Activated B cell treated with CpG ODN at 0.5 μM for 24 hours (primary cell): Measurements from ENCODE around the gene SIPA1. TPM values are rescaled to one million over a fixed set of nuclear protein-coding genes. Genes with fewer than 3 reads are reported as not detected.

Experiments used
- ATAC-seq: fragments of 200-7000 bp; cut with Tn5 transposase; one replicate; pipeline ENCODE4 v1.10.0; 2021; ENCODE audit warnings: low read depth, mild to moderate bottlenecking, moderate library complexity
- CTCF ChIA-PET: fragments of 350-600 bp; sonication (Branson Sonifier 250); formaldehyde crosslinking; loops from one replicate; lab custom pipeline; 2021; ENCODE audit warnings: antibody characterized with exemption; lab: Charles Lee
- POLR2A ChIA-PET: fragments of 350-600 bp; sonication (Branson Sonifier 250); formaldehyde crosslinking; loops from one replicate; lab custom pipeline; 2021; ENCODE audit warnings: antibody characterized with exemption; lab: Charles Lee
- DNase-seq: peaks from one replicate; pipeline ENCODE4 v3.0.0; 2022
- H3K27ac Mint-ChIP-seq: one replicate; pipeline ENCODE4 v1.8.0; 2020; ENCODE audit warnings: mixed read lengths
- H3K27me3 Mint-ChIP-seq: one replicate; pipeline ENCODE4 v1.8.0; 2021; ENCODE audit warnings: mixed read lengths
- H3K36me3 Mint-ChIP-seq: one replicate; pipeline ENCODE4 v1.8.0; 2021; ENCODE audit warnings: low read depth, mixed read lengths
- H3K4me1 Mint-ChIP-seq: one replicate; pipeline ENCODE4 v1.8.0; 2021; ENCODE audit warnings: mixed read lengths
- H3K4me3 Mint-ChIP-seq: one replicate; pipeline ENCODE4 v1.8.0; 2020; ENCODE audit warnings: mild to moderate bottlenecking, mixed read lengths
- H3K9me3 Mint-ChIP-seq: one replicate; pipeline ENCODE4 v1.8.0; 2020; ENCODE audit warnings: mixed read lengths
- CTCF ChIP-seq: fragments of 200-600 bp; IDR thresholded peaks from one replicate; pipeline ENCODE4 v1.8.0; 2022; ENCODE audit warnings: antibody characterized with exemption, mild to moderate bottlenecking
- intact Hi-C: fragments of 100-400 bp; cut with micrococcal nuclease; formaldehyde crosslinking; loops from one replicate; pipeline ENCODE4 v1.15.1; 2024
- total RNA-seq: library from RNA; stranded (reverse); gene quantifications from 2 replicates; pipeline ENCODE4 v1.2.3, GENCODE V29; 2022

Gene SIPA1
- total RNA-seq, 1 donor from 2014 or later, result 252 TPM

- Mint-ChIP-seq H3K36me3 (peaks cover 30% of the 10 kb centered on the region), H3K9me3 (no peaks in the 10 kb centered on the region), H3K27ac (peak within 1 kb of the TSS; percentile 7), H3K4me3 (no peak within 1 kb of the TSS), H3K27me3 (no peaks in the 10 kb centered on the region), H3K4me1 (peaks cover 14% of the 10 kb centered on the region)
- CTCF ChIA-PET, result interaction anchor here (1.3 to 3.7 kb wide), 2 partner anchors 24 to 55 kb away, joined by 3 to 48 read pairs; partner anchors contain the start of genes FAM89B and ZNRD2
- POLR2A ChIA-PET, result interaction anchor here (0.6 to 11.1 kb wide), 7 partner anchors 8 to 303 kb away, joined by 3 to 239 read pairs (median 6); partner anchors contain the start of gene EHBP1L1
- intact Hi-C loops, result no loop called here
- DNase-seq, result no peak
- no peak for ATAC-seq
- TF ChIP-seq CTCF, result no peak
Observed at GRCh38 chr11:65595543-65596281, 42.2 kb upstream of the SIPA1 start, which contains the start of gene KCNK7. Gene KCNK7 (minus strand): TSS chr11:65595800. CDS start chr11:65595772, 28 bp downstream.

- POLR2A ChIA-PET, result interaction anchor here (0.8 to 2.0 kb wide), 4 partner anchors 9 to 56 kb away, joined by 3 to 6 read pairs (median 6); no protein-coding TSS in a partner anchor
- CTCF ChIA-PET, result no interaction called here
- Mint-ChIP-seq H3K27ac (no peak overlapping the region), H3K4me3 (no peak overlapping the region), H3K4me1 (peaks cover 15% of the 10 kb centered on the region), H3K9me3 (no peaks in the 10 kb centered on the region), H3K36me3 (peaks cover 33% of the 10 kb centered on the region), H3K27me3 (no peaks in the 10 kb centered on the region)
- DNase-seq, result no peak
- intact Hi-C loops, result no loop called here
- no peak for ATAC-seq
- no peak for TF ChIP-seq CTCF
Observed at GRCh38 chr11:65596520-65596919, 41.4 kb upstream of the SIPA1 start.

- Mint-ChIP-seq H3K27me3 (no peaks in the 10 kb centered on the region), H3K36me3 (peaks cover 37% of the 10 kb centered on the region), H3K9me3 (no peaks in the 10 kb centered on the region), H3K4me1 (peaks cover 26% of the 10 kb centered on the region), H3K4me3 (no peak overlapping the region), H3K27ac (no peak overlapping the region)
- CTCF ChIA-PET, result no interaction called here
- no peak for ATAC-seq
- no peak for DNase-seq
- POLR2A ChIA-PET, result interaction anchor here (0.7 to 1.4 kb wide), 4 partner anchors 10 to 63 kb away, joined by 3 to 4 read pairs (median 3); partner anchors contain the start of gene MAP3K11
- TF ChIP-seq CTCF, result no peak
- intact Hi-C loops, result no loop called here
Observed at GRCh38 chr11:65598258-65598699, 39.6 kb upstream of the SIPA1 start.

GRCh38 chr11:65599216-65599954, 38.5 kb upstream of the SIPA1 start:
- POLR2A ChIA-PET, result interaction anchor here (1.2 to 1.4 kb wide), 2 partner anchors 12 to 14 kb away, joined by 3 to 4 read pairs; partner anchors contain the start of gene MAP3K11
- Mint-ChIP-seq H3K27me3 (no peaks in the 10 kb centered on the region), H3K36me3 (peaks cover 46% of the 10 kb centered on the region), H3K9me3 (no peaks in the 10 kb centered on the region), H3K4me3 (no peak overlapping the region), H3K4me1 (peaks cover 28% of the 10 kb centered on the region), H3K27ac (no peak overlapping the region)
- intact Hi-C loops, result no loop called here
- no peak for ATAC-seq
- no peak for TF ChIP-seq CTCF
- no peak for DNase-seq
- CTCF ChIA-PET, result no interaction called here

- H3K27me3 Mint-ChIP-seq, result no peaks in the 10 kb centered on the region
- CTCF ChIA-PET, result no interaction called here
- intact Hi-C loops, result no loop called here
- no peaks in the 10 kb centered on the region for H3K9me3 Mint-ChIP-seq
- peaks cover 27% of the 10 kb centered on the region for H3K4me1 Mint-ChIP-seq
- TF ChIP-seq CTCF, result no peak
- DNase-seq (no peak), ATAC-seq (no peak)
- H3K27ac Mint-ChIP-seq, result no peak overlapping the region
- POLR2A ChIA-PET, result interaction anchor here (1.2 kb wide), 1 partner anchor 12 kb away, joined by 3 read pairs; no protein-coding TSS in a partner anchor
- no peak overlapping the region for H3K4me3 Mint-ChIP-seq
- peaks cover 51% of the 10 kb centered on the region for H3K36me3 Mint-ChIP-seq
Observed at GRCh38 chr11:65599955-65600246, 38.0 kb upstream of the SIPA1 start.
